SK-N-SH (cell line): ENCODE measurements around the gene DMRTB1. TPM values are rescaled to one million over a fixed set of nuclear protein-coding genes. Genes with fewer than 3 reads are reported as not detected.

Source experiments
- CTCF ChIA-PET: fragments of 300-600, 350-600 bp; formaldehyde crosslinking; extraction: SDS; loops from one replicate; lab custom pipeline; 2021; lab: Yijun Ruan, JAX
- POLR2A ChIA-PET: fragments of 350-600 bp; sonication (Branson Sonifier 250); formaldehyde crosslinking; extraction: SDS; loops from one replicate; lab custom pipeline; 2020; ENCODE audit warnings: antibody characterized with exemption, inconsistent platforms; lab: Yijun Ruan, JAX
- DNase-seq: peaks from one replicate; pipeline ENCODE4 v3.0.0; 2012
- H2AFZ ChIP-seq: fragments of 200-600 bp; sonication (generic); 2 replicates; pipeline ENCODE4 v1.8.1; 2016; ENCODE audit warnings: antibody characterized with exemption, mild to moderate bottlenecking, low read depth
- H3F3A ChIP-seq: fragments of 200-600 bp; sonication (generic); replicated peaks from 2 replicates; pipeline ENCODE3; 2016; ENCODE audit warnings: antibody characterized with exemption, mild to moderate bottlenecking; ENCODE audit not compliant: insufficient read depth
- H3K27ac ChIP-seq, 2 experiments: fragments of 200-500 bp in 1 of 2; fragments of 200-600 bp in 1 of 2; sonication (Bioruptor generic) in 1 of 2; sonication (generic), shearing (Covaris generic) in 1 of 2; 2 replicates each; pipeline versions ENCODE4 v1.5.1 to v1.6.1; 2014 to 2016; ENCODE audit warnings: low read depth in 2 of 2, inconsistent platforms in 1 of 2, low read length in 1 of 2, mild to moderate bottlenecking in 1 of 2, mixed read lengths in 1 of 2
- H3K27me3 ChIP-seq: fragments of 200-600 bp; sonication (generic), shearing (Covaris generic); 2 replicates; pipeline ENCODE4 v1.6.1; 2016; ENCODE audit warnings: mixed run types; ENCODE audit not compliant: insufficient read depth
- H3K36me3 ChIP-seq, 2 experiments: fragments of 200-500 bp in 1 of 2; fragments of 200-600 bp in 1 of 2; sonication (Bioruptor generic) in 1 of 2; sonication (generic) in 1 of 2; replicated peaks in 1 of 2; 2 replicates each; pipeline versions ENCODE3 to v1.5.1; 2014 to 2016; ENCODE audit warnings: low read length in 1 of 2, mild to moderate bottlenecking in 1 of 2; ENCODE audit not compliant: insufficient read depth in 2 of 2, control insufficient read depth in 1 of 2
- H3K4me1 ChIP-seq, 2 experiments: fragments of 200-500 bp in 1 of 2; fragments of 200-600 bp in 1 of 2; sonication (Bioruptor generic) in 1 of 2; sonication (generic), shearing (Covaris generic) in 1 of 2; 2 replicates each; pipeline versions ENCODE4 v1.5.1 to v1.6.1; 2014 to 2016; ENCODE audit warnings: low read depth in 1 of 2, low read length in 1 of 2, mixed run types in 1 of 2; ENCODE audit not compliant: insufficient read depth in 2 of 2, control insufficient read depth in 1 of 2
- H3K4me2 ChIP-seq: fragments of 200-600 bp; sonication (generic), shearing (Covaris generic); 2 replicates; pipeline ENCODE4 v1.6.1; 2017; ENCODE audit warnings: mixed run types
- H3K4me3 ChIP-seq, 2 experiments: fragments of 200-500 bp in 1 of 2; fragments of 200-600 bp in 1 of 2; sonication (Bioruptor generic) in 1 of 2; sonication (generic), shearing (Covaris generic) in 1 of 2; 2 replicates each; pipeline versions ENCODE4 v1.5.1 to v1.8.1; 2014 to 2016; ENCODE audit warnings: low read depth in 2 of 2, inconsistent platforms in 1 of 2, low read length in 1 of 2, mild to moderate bottlenecking in 1 of 2, mixed read lengths in 1 of 2, moderate library complexity in 1 of 2
- H3K79me2 ChIP-seq: fragments of 200-600 bp; sonication (generic); 2 replicates; pipeline ENCODE4 v1.8.1; 2017; ENCODE audit warnings: mild to moderate bottlenecking; ENCODE audit not compliant: insufficient read depth
- H3K9ac ChIP-seq: fragments of 200-600 bp; sonication (generic); 2 replicates; pipeline ENCODE4 v1.6.1; 2017; ENCODE audit warnings: mixed run types
- H3K9me2 ChIP-seq: fragments of 200-600 bp; sonication (generic); 2 replicates; pipeline ENCODE4 v1.6.1; 2017; ENCODE audit warnings: mixed run types
- H3K9me3 ChIP-seq: fragments of 200-600 bp; sonication (generic); 2 replicates; pipeline ENCODE4 v1.6.1; 2017; ENCODE audit warnings: mixed run types, mild to moderate bottlenecking, moderate library complexity
- H4K20me1 ChIP-seq: fragments of 200-600 bp; sonication (generic); 2 replicates; pipeline ENCODE4 v1.6.1; 2017; ENCODE audit warnings: mild to moderate bottlenecking, mixed run types; ENCODE audit not compliant: insufficient read depth
- CTCF ChIP-seq: fragments of 200-600 bp; sonication (generic); IDR thresholded peaks from 2 replicates; pipeline ENCODE4 v1.6.1; 2017; ENCODE audit warnings: antibody characterized with exemption, mild to moderate bottlenecking, moderate library complexity
- ELF1 ChIP-seq: IDR thresholded peaks from 2 replicates; pipeline ENCODE4 v1.4.0; 2012
- FOXJ3 ChIP-seq: sonication (generic); formaldehyde crosslinking; IDR thresholded peaks from 2 replicates; pipeline ENCODE4 v1.5.1; 2020; ENCODE audit warnings: mild to moderate bottlenecking, missing genetic modification reagents
- GABPA ChIP-seq: IDR thresholded peaks from 2 replicates; pipeline ENCODE4 v1.4.0; 2012; ENCODE audit warnings: low read depth, mild to moderate bottlenecking
- MEF2A ChIP-seq: IDR thresholded peaks from 2 replicates; pipeline ENCODE4 v1.4.0; 2012; ENCODE audit warnings: low read depth, borderline replicate concordance
- MXI1 ChIP-seq: IDR thresholded peaks from 2 replicates; pipeline ENCODE4 v1.6.1; 2012; ENCODE audit warnings: mild to moderate bottlenecking, low read depth, low read length, improper control_type of control experiment
- RAD21 ChIP-seq: IDR thresholded peaks from 2 replicates; pipeline ENCODE4 v1.6.1; 2012; ENCODE audit warnings: mild to moderate bottlenecking, low read length
- REST ChIP-seq: IDR thresholded peaks from 2 replicates; pipeline ENCODE4 v1.6.1; 2012; ENCODE audit warnings: mild to moderate bottlenecking, low read depth, low read length, moderate library complexity
- RFX5 ChIP-seq: IDR thresholded peaks from 2 replicates; pipeline ENCODE4 v1.6.1; 2012; ENCODE audit warnings: mild to moderate bottlenecking, improper control_type of control experiment, low read length
- SMC3 ChIP-seq: IDR thresholded peaks from 2 replicates; pipeline ENCODE4 v1.6.1; 2012; ENCODE audit warnings: low read depth, low read length, improper control_type of control experiment
- TCF12 ChIP-seq: IDR thresholded peaks from 2 replicates; pipeline ENCODE4 v1.4.0; 2012
- TEAD4 ChIP-seq: IDR thresholded peaks from 2 replicates; pipeline ENCODE4 v1.4.0; 2012; ENCODE audit warnings: mild to moderate bottlenecking, borderline replicate concordance; ENCODE audit not compliant: insufficient read depth
- USF1 ChIP-seq: IDR thresholded peaks from 2 replicates; pipeline ENCODE4 v1.4.0; 2012; ENCODE audit warnings: low read depth, borderline replicate concordance
- WGBS: methylation state at CpG from one replicate; pipeline ENCODE4 v1.1.6; 2017; ENCODE audit warnings: low lambda C conversion rate; 5-methylcytosine and 5-hydroxymethylcytosine counted together
- polyA plus RNA-seq, 3 experiments: library from polyadenylated mRNA; depleted of rRNA; stranded (reverse); fragments of >200 nt; gene quantifications; 2 replicates each; pipeline ENCODE4 v1.2.3, GENCODE V29; 2012

DMRTB1 gene
- polyA plus RNA-seq, 1 of the 3 experiments (the other 2 are of a cell fraction): not detected

GRCh38 chr1:53473463-53473862 lies 14.3 kb downstream of the DMRTB1 start:
- peaks cover 0 to 27% of the 10 kb centered on the region in 2 experiments; a peak in 1 of 4 replicates for H3K4me1 ChIP-seq
- H3K4me2 ChIP-seq: no peak overlapping the region
- H3K36me3 ChIP-seq: no peaks in the 10 kb centered on the region
- H3K9me3 ChIP-seq: no peaks in the 10 kb centered on the region
- no peak overlapping the region for H3K4me3 ChIP-seq
- H3K27me3 ChIP-seq: peaks cover 8% of the 10 kb centered on the region; the same call in 1 of the 2 replicates
- H3F3A ChIP-seq: no peaks in the 10 kb centered on the region
- DNase-seq: no peak
- TF ChIP-seq SMC3 (peak; percentile 45), USF1 (no peak), ELF1 (no peak), FOXJ3 (no peak), GABPA (no peak), TCF12 (no peak), RFX5 (no peak), CTCF (peak; percentile 56), RAD21 (peak; percentile 63), MEF2A (no peak), MXI1 (no peak), REST (no peak), TEAD4 (no peak)
- no peak overlapping the region for H3K9ac ChIP-seq
- ChIA-PET POLR2A (no interaction called here), CTCF (interaction anchor here (0.8 to 5.3 kb wide), 13 partner anchors 9 to 281 kb away, joined by 4 to 41 read pairs (median 8); no protein-coding TSS in a partner anchor)
- H3K27ac ChIP-seq: no peak overlapping the region
- H3K9me2 ChIP-seq: no peaks in the 10 kb centered on the region
- no peaks in the 10 kb centered on the region for H4K20me1 ChIP-seq
- no peak overlapping the region for H2AFZ ChIP-seq
- H3K79me2 ChIP-seq: no peaks in the 10 kb centered on the region
- WGBS: 45% methylated on average over 3 of the region's 3 CpGs
